HG02973 (cell line): ENCODE results near the gene CAMK2D.
"Not testable (repeated sequence)": the region's sequence is repeated elsewhere in the genome, so short reads cannot be mapped to it uniquely, and the experiment has no call there.

ENCODE experiments used
- ATAC-seq: cut with Tn5 transposase; IDR thresholded peaks from one replicate; pipeline ENCODE4 v1.9.1; 2021; ENCODE audit warnings: moderate library complexity; ENCODE audit not compliant: unreplicated experiment

CAMK2D gene

DNA sequence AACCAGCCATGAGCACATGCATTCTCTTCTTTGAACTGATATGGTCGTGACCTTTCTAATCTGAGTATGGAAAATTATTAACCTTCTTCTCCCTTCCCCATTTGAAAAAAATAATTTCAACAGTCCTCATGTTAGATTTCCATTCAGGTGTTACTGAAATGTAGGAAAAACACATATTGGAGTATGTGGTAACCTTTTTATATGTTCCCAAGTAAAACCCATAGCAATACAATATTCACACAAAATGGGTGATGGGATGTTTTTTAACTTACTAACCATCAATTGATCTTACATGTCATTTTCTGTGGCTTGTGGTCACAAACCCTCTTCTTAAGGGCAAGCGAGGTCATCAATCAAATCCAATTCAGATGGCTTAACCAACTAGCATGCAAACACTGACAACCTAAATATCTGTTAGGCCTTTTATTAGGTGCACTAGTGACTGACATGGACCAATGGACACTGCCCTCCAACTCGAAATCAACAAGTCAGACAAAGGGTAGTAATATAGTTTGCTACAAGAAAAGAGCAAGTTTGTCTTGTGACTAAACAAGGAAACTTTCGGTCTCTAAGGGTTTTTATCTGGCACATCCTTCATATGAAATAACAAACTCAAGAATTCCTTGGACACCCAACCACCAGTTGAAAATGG is 74.3 kb downstream of the CAMK2D start:
- ATAC-seq, result no peak

DNA sequence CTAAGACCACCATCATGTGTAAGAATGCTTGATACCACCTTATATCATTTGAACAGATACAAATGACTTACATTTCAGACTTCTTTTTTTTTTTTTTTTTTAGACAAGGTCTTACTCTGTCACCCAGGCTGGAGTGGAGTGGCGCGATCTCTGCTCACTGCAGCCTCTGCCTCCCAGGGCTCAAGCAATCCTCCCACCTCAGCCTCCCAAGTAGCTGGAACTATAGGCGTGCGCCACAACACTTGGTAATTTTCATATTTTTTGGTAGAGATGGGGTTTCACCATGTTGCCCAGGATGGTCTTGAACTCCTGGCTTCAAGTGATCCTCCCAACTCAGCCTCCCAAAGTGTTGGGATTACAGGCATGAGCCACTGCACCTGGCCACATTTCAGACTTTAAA is 76.4 kb downstream of the CAMK2D start:
- not testable (repeated sequence) for ATAC-seq

DNA sequence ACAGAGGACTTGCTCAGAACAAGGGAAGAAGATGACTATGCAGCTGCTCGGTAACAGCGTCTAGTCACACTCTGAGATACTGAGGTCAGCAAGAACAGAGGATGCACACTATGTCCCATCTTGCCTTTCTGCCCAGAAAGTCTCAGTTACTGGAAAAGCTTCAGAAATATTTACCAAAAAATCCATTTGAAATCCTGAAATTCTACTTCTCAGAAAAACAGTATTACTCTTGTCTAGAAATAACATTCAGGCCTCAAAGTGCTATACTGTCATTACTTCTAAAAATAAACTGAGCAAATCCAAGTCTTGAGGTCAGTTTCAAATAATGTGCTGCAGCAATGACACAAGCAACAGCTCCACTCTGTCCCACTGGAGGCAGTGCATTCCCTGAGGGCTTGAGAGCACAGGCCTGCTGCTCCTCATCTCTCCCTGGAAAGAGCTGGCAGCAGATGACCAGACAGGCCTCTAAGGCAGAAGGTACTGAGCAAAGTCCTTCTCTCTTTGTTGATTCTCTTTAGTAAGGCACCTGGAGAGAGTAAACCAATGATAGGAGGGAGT is 76.9 kb downstream of the CAMK2D start:
- no peak for ATAC-seq

DNA sequence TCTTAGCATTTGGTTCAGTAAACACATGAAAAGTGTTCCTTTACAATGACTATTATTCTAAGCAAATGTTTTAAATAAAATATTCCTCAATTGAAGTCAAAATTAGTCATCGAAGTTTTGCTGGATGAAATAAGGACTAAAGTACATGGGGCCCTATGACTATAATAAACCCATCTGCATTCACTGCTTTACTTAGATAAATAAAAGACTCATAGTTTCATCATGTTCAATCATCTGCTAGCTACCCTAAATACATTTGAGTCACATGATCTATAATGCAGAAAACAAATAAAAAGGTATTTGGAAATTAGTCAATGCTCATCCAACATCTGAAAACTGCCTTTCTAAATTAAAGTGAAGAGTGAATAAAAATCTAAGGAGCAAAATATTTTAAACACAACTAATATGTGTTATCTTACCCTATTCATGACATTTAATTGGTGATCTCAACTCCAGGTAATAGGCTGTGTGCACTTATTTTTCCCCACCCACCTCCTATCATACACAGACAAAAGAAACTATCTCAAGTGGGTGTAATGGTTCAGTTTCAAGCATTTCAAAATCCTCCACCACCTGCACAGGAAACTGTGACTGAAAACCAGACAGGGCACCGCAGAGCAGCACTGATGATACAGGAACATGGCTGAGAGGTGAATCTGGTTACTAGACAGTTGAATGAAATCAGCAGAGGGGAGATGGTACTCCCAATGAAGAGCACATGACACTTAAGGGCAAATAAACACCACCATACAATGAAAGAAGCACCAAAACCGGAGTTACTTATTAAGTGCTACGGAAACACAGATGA is 78.6 kb downstream of the CAMK2D start:
- ATAC-seq, result peak; percentile 97

DNA sequence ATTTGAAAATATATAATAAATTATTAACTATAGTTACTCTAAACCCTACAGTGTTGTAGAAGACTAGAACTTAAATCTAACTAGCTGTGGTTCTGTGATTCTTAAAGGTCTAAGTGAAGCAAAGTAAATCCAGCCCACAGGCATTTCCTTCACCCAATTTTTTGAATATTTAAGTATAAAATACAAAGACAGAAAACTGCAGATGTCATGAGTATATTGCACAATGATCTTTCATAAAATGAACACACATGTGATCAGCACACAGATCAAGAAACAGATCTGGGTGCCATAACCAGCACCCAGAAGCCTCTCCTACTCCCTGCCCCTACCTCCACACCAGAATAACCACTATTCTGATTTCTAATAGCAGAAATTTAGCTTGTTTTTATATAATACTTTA is 82.9 kb downstream of the CAMK2D start:
- no peak for ATAC-seq

DNA sequence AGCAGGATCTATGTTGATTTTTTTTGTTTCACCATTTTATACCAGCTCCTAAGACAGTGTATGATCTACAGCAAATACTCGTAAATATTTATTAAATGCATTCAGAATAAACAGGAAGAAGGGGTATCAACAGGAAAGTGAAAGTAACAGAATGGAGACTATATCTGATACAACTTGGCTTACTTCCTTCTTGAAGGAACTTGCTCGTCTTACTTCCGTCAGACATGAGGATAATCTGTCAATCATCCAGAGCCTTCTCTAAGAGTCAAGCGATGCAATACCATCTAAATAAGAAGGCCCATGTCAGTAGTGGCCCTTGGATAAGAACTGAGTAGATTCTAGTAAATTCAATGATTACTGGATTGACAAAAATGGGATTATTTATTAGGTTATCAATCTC is 84.2 kb downstream of the CAMK2D start:
- ATAC-seq, result no peak

DNA sequence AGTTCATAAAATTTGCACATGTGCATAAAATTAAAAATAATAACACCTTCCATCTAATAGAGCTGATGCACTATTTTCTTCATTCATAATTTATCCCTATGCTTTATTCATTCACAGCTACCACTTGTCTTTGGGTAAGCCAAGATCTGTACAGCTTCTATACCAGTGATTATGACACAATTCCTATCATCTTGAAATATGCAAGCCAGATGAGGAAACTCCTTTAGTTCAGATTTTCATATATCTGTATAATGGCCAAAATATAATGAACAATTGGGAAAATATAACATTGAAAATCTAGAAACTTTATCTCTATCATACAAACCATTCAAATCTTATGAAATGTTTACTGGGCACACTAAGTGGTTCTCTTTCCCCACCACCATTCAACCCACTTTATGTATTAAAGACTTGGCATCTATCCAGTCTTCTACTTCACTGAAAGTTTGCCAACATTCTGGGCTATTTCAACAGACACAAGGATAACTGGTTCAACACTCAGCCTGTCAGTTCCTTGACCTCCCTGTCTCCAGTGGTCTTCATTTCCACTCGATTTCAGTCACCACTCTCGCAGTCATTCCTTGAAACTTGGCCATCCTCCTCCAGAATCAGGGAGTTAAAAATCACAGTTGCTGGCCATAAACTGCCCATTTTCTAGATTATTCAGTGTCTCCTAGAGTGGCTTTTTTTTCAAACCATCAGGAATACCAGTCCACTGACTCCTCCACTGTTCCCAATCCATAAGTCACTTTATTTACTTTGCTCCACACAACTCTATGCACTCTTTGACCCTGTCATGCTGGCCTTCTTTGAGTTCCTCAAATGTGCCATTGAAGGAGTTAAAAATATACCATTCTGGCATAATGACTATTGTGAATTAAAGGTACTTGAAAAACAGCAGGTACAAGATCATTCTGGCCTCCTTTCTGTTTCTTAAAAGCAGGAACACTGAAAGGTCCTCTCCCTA is 85.5 kb downstream of the CAMK2D start:
- no peak for ATAC-seq

DNA sequence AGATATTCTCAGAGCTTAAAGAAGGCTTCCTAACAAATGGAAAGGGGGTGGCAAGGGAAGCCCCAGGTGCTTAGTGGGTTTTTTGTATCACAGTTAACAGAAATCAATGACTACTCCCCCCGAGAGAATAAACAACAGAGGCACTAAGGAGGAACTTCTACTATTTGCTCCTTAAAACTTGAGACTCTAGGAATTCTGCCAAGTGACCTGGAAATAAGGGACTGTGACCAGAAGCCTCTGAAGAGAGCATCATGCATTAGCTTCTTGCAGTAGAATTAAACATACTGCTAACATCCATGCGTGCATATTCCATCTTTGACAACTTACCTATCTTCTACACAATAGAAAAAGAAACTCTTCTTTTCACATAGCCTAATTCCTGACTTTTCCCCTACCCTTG is 86.8 kb downstream of the CAMK2D start:
- no peak for ATAC-seq

DNA sequence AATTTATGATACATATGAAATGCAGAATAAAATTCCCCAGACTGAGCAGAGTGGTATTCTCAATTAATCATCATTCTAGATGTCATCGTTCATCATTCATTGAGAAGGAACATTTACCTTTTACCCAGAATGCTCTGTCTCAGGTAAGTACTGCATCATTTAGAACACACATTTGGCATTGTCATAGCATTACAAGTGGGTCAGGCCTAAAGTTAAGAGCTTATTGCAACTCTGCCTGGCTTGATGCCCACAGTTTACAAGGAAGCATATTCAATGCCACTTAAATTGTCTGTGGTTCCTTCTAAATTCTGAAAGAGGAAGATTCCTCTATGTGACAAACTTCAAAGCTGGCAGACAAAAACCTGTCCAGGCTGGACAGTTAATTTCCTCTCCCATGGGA is 87.3 kb downstream of the CAMK2D start:
- no peak for ATAC-seq

DNA sequence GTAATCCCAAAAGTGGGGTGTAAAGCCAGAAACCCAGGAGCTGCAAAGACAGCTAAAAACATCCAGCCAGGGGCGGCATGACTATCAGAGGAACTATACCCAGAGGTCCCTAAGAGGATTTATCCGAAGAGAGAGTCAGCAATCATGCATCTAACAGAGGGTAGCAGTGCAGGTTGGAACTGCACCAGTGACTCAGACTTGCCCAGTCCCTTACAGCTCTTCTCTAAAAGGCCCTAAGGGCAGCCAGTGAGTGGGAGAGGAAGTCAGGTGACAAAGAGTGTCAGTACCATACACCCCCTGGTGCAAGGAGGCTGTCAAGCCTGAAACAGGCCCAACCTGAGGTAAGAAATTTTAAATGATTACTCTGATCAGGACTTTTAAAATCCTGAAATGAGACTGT is 88.1 kb downstream of the CAMK2D start:
- ATAC-seq, result peak; percentile 89

DNA sequence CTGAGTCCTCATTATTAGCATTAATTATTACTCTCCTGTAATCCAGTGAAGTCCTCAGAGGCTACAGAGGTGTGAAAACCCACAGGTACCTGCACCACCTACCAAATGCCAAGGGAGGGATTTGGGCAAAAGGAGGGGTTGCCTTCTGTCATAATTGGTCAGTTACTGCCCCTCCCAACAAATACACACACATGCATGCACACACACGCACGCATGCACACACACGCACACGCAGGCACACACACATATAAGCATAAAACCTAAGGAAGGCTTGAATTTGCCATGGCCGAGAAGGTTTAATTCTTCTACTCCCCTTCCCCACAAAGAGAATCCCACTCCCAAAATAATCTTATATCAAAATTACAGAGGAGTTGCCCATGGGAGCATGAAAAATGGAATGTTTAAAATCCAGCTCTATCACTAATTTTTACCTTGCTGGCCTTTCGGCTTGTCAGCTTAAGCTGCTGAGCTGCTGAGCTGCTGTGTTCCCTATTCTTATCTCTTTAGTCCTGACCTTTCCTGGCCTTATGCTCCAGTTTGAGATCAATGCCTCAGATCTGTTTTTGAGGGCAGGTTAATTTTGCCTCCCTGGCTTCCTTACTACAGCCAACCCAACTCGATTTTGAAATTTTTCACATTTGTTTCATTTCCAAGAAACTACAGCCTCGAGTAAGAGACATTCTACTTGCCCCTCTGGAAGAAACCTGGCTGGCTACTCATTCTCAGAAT is 95.0 kb downstream of the CAMK2D start:
- no peak for ATAC-seq

DNA sequence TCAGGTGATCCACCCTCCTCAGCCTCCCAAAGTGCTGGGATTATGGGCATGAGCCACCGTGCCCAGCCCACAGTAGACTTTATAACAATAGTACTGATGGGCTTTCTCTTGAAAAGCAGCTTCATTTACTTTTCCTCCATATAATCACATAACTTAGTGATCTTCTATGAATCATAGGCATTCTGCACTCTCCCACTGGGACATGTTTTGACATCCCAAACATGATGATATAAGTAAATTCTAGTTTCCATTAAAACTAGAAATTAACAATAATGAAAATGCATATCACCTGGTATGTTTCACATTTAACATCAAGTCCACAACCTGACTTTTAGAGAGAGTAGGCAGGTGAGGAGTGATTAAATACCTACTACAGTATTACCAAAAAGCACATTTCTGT is 96.5 kb downstream of the CAMK2D start:
- no peak for ATAC-seq

DNA sequence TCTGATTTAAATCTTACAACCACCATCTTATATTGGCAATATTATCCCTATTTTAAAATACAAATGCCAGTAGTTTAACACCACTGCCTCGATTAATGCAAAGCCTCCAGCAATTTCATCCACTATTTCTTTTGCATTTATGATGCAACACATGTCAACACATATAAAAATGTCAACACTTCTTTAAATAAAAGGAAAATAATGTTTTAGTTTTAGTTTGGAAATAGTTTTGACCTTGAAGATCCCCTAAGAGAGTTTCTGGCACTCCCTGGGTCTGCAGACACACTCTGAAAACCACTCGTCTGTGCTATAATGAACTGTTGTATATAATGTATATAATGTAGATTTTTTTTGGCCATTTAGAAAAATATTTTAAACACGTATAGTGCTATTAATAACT is 99.0 kb downstream of the CAMK2D start:
- no peak for ATAC-seq

DNA sequence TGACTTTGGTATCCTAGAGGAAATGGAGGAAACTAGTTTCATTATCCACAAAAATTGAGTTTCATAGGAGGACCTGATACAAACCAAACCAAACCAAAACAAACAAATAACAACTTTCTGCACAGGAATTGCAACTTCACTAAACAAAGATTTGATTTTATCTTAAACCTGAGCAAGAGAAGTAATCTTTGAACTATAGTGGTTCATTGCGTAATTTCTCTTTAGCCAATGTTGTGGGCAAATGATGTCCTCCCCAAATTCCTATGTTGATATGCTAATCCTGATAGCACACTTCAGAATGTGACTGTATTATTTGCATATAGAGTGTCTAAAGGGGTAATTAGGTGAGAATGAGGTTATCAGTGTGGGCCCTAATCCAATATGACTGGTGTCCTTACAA is 102.4 kb downstream of the CAMK2D start:
- ATAC-seq, result no peak

DNA sequence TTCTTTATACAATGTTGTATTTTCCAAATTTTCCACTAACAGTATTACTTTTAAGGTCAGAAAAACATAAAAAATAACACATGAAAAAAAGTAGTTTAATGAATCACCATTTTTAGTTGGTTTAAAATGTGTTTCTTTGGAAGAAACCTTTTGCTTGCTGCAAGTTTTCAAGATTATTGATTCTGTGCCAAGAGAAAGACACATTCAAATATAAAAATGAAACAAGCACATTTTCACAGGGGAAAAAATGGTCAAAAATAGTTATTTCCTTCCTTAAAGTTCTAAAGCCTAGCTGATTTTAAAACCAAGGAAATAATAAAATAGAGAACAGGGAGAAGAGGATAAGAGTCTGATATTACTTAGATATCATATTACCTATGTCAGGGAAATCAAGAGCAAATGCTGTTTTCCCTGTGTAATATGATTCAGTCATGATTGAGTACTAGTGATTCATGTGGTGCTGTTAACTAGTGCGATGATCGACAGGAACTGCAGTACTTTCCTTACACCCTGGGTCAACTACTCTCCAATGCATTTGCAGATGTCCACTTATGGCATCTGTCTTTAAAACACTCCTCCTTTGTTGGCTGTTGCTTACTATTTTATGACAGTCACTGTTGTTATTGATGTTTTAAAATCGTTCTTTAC is 103.8 kb downstream of the CAMK2D start:
- no peak for ATAC-seq

DNA sequence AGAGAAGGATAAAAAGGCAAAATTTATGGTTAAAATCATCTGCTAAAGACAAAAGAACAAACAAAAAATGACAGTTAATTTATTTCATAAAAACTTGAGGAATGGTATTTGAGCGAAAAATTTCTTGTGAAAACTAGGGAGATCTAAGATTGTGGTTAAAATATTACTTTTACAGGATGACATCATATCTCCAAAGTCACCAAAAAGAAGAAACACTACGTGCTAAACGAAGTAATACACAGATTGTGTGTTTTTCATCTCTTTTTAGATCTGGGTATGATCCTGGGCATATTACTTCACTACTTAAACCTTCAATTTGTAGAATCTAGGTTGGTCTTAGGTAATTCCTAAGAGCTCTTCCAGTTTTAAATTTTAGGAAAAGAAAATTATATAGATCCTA is 107.7 kb downstream of the CAMK2D start:
- ATAC-seq, result no peak

DNA sequence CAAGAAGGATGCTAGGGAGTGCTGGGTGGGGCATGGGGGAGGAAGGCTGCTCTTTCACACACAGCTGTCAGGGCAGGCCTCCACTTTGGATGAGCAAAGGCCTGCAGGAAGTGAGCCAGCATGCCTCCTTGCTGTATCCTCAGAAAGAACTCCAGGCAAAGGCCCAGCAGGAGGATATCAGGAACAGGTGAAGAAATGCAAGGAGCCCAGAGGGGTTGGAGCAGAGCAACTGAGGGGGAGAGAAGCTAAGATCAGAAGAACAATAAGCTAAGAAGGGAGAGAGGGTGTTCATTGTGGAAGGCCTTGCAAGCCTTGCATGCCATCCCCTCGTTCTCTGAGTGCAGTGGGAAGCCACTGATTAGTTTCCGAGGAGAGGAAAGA is 115.1 kb downstream of the CAMK2D start:
- ATAC-seq, result no peak

DNA sequence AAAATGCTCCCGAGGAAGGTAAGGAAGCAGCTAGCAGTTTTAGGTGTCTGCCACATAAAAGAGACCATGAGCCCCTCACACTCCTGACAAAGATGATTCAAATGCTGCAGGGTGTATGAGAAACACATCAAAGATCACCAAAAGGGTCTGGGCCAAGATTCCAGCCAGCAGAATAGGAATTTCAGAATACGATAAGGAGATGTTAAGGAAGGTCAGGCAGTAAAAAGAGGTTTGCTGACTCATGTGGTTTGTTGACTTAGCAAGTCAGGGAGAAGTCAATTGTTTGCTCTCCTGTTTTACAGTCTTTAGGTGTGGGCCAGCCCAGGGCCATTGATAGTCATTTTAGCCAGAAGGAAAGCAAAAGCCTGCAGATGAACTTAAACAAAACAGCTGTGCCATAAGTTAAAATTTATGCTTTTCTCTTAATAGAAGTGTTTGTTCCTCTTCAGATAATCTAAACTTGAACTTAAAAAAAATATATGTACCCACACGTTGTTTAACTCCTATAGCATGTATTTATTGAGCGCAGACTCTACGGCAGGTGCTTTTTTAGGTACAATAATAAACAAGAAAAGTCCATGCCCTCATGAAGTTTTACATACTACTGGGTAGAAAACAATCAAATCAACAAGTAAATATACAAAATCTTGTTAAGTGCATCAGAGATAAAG is 115.6 kb downstream of the CAMK2D start:
- no peak for ATAC-seq

DNA sequence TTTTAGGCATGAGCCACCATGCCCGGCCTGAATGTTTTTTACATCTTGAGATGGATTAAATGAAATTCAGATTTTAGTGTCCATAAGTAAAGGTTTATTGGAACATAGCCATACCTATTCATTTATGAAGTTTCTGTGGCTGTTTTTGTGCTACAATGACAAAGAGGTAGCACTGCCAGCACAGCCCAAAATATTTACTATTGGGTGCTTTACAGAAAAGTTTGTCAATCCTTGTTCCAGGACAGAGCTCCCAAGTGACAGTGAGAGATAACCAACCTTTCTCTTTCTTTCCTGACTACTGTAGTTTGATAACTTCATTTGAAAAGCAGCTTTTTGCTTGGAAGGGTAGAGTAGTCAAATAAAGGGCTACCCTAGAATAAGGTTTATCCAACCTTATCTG is 116.2 kb downstream of the CAMK2D start:
- no peak for ATAC-seq

DNA sequence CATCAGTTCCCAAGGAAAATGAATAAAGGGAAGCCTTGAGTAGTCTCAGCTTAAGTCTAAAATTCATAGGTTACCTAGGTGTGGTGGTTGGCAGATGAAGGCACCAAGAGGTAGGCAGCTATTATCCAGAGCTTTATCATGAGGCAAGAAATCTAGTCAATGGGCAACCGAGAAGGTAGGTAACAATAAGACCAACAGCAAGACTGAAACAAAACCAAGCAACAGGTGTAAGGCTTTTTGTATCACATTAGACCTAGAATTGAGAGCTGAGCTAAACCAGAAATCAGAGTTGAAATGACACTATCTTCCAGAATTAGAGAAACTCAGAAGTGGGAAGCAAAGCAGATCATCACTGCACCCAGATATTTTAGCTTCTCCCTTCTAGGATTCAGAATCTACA is 117.1 kb downstream of the CAMK2D start:
- ATAC-seq, result no peak
